GM06990 (cell line): ENCODE measurements around the gene MDFIC2.

Experiments
- DNase-seq: peaks from one replicate; pipeline ENCODE4 v3.0.0-alpha.2; 2011; ENCODE audit not compliant: insufficient read length; ENCODE audit errors: extremely low read depth
- H3K27me3 ChIP-seq: replicated peaks from 2 replicates; pipeline ENCODE4 v1.6.0; 2011; ENCODE audit warnings: low read length; ENCODE audit not compliant: control insufficient read depth, insufficient read depth
- H3K36me3 ChIP-seq: 2 replicates; pipeline ENCODE4 v1.5.1; 2011; ENCODE audit warnings: low read length; ENCODE audit not compliant: control insufficient read depth, insufficient read depth
- H3K4me3 ChIP-seq: replicated peaks from 2 replicates; pipeline ENCODE4 v1.5.1; 2011; ENCODE audit warnings: low read depth, mild to moderate bottlenecking, control low read depth, low read length
- TF ChIP-seq, protein P1 (sequence below): IDR thresholded peaks from 2 replicates; pipeline ENCODE4 v1.5.1; 2011; ENCODE audit warnings: low read length, control low read depth, mild to moderate bottlenecking, inconsistent platforms; ENCODE audit not compliant: insufficient read depth, poor library complexity, severe bottlenecking

Gene MDFIC2

DNA sequence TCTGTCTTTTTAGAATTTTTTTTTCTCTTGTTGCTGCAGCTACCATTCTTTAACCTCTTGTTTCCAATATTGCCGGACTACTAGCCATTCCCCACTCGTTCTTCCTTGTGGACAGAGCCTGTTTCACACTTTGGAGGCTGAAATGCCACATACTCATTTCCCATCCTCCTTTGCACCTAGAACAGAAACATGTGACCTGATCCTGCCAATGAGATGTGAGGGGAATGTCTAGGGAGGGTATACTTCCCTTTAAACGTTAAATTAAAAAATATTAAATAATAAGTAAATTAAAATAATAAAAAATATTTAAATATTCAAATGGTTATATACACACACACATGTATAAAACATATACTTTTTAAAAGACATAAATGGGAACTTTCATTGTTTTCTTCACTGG lies 20.6 kb upstream of the MDFIC2 start:
- Histone ChIP-seq H3K36me3 (no peaks in the 10 kb centered on the region), H3K4me3 (no peak overlapping the region), H3K27me3 (no peaks in the 10 kb centered on the region)
- DNase-seq, result no peak
- TF ChIP-seq, protein P1, sequence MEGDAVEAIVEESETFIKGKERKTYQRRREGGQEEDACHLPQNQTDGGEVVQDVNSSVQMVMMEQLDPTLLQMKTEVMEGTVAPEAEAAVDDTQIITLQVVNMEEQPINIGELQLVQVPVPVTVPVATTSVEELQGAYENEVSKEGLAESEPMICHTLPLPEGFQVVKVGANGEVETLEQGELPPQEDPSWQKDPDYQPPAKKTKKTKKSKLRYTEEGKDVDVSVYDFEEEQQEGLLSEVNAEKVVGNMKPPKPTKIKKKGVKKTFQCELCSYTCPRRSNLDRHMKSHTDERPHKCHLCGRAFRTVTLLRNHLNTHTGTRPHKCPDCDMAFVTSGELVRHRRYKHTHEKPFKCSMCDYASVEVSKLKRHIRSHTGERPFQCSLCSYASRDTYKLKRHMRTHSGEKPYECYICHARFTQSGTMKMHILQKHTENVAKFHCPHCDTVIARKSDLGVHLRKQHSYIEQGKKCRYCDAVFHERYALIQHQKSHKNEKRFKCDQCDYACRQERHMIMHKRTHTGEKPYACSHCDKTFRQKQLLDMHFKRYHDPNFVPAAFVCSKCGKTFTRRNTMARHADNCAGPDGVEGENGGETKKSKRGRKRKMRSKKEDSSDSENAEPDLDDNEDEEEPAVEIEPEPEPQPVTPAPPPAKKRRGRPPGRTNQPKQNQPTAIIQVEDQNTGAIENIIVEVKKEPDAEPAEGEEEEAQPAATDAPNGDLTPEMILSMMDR, result no peak

DNA sequence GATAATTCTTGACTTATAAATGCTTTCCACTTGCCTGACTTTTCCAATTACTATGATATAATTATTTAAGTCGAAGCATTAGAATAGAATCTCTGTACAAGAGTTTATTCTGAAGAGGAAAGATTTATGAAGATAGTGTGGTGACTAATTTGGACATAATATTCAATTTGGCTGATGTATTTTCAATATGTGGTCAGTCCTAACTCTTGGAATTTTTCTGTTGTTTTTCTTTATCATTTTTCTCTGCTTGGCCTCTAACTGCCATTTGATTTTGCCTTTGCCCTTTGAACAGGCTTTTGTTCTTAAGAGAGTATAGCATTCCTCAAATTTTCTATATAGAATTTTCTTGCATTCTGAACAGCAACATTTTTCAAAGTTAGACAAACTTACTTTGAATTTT lies 2.6 kb upstream of the MDFIC2 start:
- Histone ChIP-seq H3K36me3 (no peaks in the 10 kb centered on the region), H3K27me3 (no peaks in the 10 kb centered on the region), H3K4me3 (no peak overlapping the region)
- TF ChIP-seq, protein P1, result no peak
- DNase-seq, result no peak

DNA sequence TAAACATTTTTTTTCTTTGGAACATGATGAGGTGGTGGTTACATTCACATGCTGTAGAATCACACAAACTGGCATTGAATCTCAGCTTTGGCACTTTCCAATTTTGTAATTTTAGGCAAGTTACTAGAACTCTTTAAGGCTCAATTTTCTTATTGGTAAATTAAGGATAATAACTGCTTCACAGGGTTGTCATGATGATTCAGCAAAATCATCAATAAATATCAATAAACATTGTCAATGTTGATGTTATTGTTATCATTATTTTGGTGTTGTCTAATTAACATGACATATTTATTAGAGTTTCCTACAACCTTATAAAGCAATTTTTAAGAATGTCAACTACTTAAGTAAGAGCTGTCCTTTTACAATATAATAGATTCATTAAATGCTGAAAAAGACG lies 1.6 kb downstream of the MDFIC2 start:
- TF ChIP-seq, protein P1, result no peak
- Histone ChIP-seq H3K4me3 (no peak overlapping the region), H3K36me3 (no peaks in the 10 kb centered on the region), H3K27me3 (no peaks in the 10 kb centered on the region)
- DNase-seq, result no peak

DNA sequence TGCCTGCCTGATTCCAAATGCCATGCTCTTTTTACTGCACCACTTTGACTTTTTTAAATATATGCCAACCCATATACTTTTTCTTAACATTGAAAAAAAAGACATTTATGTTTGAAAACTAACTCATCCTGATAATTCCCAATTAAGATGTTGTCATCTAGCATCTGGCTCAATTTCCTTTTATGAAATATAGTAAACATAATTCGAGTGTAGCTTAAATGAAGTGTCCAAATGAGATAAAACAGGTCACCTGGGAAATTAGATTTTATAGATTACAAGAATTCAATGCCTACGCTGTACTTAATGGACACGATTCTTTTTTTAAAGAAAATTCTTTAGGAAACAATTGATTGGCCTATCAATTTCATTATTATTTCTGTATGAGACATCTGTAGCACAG lies 2.8 kb downstream of the MDFIC2 start:
- TF ChIP-seq, protein P1, result no peak
- H3K27me3 ChIP-seq, result no peaks in the 10 kb centered on the region
- no peak for DNase-seq
- no peak overlapping the region for H3K4me3 ChIP-seq
- no peaks in the 10 kb centered on the region for H3K36me3 ChIP-seq

DNA sequence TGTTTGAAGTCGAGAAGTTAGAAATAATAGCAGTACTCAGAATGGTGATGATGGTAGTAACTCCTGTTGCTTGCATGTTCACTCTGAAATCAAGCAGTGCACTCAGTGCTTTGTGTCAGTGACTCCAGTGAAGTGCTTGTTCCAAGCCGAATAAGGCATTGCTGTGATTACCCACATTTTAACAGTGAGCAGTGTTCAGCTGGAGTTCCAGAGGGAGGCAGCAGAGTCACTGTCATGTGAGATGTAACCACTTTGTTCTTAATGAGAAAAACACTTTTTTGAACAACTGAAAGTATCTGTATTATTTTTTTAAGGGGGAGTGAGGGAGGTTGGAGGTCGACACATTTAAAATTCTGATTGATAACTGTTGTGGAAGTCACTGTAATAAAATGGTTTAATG lies 3.7 kb downstream of the MDFIC2 start:
- TF ChIP-seq, protein P1, result peak; percentile 24
- DNase-seq, result no peak
- Histone ChIP-seq H3K36me3 (no peaks in the 10 kb centered on the region), H3K4me3 (no peak overlapping the region), H3K27me3 (no peaks in the 10 kb centered on the region)

DNA sequence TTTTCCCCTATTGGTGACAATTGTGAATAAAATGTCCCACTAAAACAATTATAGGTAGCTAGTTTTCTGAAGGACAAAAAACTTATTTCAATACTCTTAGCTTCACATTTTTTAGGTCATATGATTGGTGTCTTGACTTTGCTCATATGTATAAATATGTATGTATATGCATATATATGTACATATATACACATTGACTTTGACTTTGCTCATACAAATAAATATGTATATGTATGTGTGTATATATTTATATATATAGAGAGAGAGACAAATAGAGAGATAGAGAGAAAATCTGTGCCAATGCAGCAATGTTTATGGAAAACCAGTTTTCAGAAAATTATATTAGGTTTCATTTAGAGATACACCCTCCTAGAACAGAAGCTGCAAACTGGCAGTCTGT lies 5.7 kb downstream of the MDFIC2 start:
- no peak for DNase-seq
- Histone ChIP-seq H3K27me3 (no peaks in the 10 kb centered on the region), H3K4me3 (no peak overlapping the region), H3K36me3 (no peaks in the 10 kb centered on the region)
- TF ChIP-seq, protein P1, result no peak
